ENCODE measurements around the gene FTO.

Gene FTO

GRCh38 chr16:54063279-54063773 lies 359.4 kb downstream of the FTO start:
- FAIRE-seq, result no peak

DNA sequence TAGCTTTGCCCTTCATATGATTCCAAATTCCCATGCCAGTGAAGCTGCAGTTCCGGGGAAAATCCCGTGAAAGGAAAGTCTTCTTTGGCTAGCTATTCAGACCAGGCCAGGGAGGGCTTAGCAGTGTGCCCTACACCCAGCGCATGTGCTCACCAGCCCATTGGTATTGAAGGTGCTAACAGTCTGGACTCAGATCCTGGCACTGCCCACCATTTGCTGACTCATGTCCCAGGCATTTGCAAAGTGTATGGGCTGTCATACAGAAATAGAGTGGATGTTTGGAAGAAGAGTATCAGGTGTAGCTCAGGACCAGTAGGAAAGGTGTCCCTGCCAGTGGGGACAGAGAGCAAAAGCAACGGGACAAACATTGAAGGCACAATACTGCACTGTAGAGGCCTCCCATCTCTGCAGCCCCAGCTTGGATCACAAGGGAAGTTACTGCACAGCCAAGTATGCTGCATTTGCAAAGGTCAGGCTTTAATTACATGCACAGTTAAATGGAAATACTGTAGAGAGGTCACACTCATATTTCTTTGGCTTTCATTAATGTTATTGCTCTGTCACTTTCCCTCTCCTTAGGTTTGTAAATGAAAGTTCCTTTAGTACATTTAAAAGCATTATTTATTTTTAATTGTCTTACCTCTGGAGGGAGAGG lies 362.6 kb downstream of the FTO start:
- no peak for FAIRE-seq

- no peak for FAIRE-seq
Observed at GRCh38 chr16:54067322-54068065, 363.5 kb downstream of the FTO start.

DNA sequence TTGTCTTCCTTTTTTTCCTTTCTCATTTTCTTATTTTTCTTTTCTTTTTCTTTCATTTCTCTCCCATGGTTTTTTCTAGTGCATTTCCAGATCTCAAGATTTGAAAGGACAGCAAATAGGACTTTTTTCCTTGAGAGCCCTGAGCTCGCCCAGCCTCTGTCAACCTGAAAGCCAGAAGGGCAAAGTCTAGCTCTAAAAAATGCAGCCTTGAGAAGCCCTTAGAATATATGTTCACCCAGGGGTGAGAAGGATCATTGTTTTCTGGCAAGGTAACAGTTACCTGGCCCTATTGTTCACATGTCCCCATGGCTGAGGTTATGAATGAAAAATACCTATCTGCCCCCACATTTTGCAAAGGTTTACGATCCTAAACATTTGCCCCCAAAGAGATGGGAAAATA lies 364.3 kb downstream of the FTO start:
- no peak for FAIRE-seq

- FAIRE-seq, result no peak
Observed at GRCh38 chr16:54069601-54070239, 365.8 kb downstream of the FTO start.

GRCh38 chr16:54070789-54071343 lies 366.9 kb downstream of the FTO start:
- no peak for FAIRE-seq

GRCh38 chr16:54071514-54071913 lies 367.6 kb downstream of the FTO start:
- no peak for FAIRE-seq

- no peak for FAIRE-seq
Observed at GRCh38 chr16:54072237-54072636, 368.3 kb downstream of the FTO start.

DNA sequence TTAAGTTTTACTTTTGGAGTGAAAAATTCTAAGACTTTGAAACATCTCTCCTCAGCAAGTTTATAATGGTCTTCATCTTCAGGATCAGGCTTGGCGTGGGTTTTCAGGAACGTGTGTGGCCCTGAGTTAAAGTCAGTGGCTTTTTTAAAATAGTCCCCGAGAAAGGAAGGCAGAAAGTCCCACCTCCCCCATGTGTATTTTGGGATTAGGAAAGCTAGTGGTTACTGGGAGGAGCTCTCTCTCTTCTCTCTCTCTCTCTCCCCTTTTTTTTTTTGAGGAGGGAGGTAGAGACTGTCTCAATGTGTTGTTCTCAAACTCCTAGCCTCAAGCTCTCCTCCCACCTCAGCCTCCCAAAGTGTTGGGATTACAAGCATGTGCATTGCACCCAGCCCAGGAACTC lies 369.4 kb downstream of the FTO start:
- FAIRE-seq, result no peak

DNA sequence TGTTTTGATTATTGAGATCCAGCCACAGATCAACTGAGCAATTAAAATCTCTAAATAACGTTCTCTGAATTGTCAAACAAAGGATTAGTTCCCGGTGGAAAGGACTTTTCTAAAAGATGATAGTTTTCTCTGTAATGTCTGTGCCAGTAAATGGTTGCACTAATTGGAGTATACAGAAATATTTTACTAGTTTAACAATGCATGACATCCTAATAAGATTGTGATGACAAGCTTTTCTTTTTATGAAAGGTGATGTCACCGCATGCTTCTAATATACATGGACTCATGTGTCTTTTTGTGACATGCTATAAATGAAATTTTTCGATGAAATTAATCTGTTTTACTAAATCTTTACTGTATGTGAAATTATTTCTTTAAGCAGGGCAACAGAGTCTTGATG lies 371.5 kb downstream of the FTO start:
- FAIRE-seq, result no peak

- no peak for FAIRE-seq
Observed at GRCh38 chr16:54076006-54076504, 372.1 kb downstream of the FTO start.

DNA sequence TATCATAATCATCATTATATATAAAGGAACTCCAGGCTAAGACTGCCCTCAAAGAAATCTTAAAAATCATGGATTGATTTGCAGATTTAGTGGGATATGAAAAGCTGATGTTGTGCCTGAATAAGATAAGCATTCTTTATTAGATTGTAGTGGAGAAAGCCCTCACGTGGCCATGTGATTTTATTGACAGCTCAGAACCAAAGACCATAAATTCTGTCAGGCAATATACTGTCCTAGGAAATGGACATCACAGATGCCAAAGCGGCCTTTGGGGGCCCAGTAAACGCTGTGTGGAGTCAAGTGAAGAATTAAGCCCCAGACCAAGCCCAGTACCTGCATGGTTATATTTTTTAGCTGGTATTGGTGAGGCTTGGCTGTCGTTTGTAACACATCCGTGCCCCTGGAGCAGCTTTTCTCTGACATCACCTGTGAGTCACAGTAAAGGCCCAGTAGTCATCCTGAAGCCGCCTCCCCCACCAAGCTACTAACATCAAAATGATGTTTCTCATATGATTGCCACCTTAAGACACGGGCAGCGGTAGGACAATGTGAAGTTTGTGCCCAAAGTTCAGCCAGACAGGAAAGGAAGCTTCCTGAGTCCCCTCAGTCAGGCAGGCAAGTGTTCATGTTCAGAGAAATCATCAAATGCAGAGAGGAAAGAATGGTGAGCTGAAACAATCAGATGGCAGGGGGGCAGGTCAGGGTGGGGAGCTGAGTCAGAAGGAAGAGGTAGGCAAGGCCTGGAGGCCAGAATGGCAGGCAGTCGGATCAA lies 373.3 kb downstream of the FTO start:
- FAIRE-seq, result no peak

DNA sequence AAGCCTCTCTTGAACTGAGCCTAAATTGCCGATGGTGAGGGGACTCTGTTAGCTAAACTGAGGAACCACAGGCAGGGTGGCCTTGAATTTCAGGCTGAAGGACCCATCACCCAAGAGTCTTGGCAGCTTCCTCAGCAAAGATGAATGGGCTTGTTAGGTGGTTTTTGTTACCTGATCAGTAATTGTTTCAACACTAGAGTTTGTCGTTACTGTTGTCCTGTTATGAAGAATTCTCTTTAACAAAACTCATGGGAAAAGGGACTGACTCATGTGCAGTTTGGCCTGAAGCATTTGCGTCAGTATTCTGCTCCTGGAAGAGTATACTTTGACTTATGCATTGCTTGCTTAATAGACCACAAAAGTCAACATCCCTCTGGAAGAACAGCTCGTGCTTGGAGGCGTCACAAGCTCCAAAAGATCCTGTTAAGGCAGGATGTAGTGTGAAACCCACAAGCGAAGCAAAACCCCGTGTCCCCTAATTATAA lies 376.6 kb downstream of the FTO start:
- FAIRE-seq, result no peak

DNA sequence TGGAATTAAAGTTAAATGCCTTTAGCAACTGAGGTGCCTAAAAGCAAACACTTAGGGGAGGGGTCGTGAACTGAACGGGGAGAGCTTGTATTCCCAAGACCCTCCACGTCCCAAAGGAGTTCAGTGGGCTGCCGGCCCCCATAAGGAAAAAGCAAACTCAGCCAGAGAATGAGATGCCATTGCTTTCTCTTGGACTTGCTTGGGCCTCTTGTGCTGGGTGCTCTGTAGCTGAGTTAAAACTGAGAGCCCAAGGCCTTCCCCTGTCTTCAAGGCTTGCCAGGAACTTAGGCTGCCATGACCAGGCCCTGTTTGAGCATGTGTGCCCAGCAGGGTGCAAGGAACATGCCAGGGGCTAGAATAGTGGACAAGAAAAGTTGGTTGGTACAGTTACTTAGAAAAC lies 382.8 kb downstream of the FTO start:
- FAIRE-seq, result no peak

DNA sequence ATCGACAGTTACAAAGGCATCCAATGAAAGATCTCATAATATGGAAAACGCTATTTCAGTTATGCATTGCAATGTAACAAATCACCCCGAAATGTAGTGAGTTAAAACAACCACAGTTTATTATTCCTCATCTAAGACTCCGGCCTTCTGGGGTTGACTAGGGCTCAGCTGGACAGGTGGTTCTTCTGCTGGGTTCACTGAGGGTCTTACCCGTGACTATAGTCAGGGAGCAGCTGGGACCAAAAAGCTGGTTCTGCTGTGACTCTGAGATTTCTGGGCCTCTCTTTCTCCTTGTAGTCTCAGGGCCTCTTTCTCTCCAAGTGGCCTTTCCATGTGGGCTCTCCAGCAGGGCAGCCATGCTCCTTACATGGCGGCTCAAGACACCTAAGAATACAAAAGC lies 386.6 kb downstream of the FTO start:
- FAIRE-seq, result no peak

GRCh38 chr16:54093281-54093680 lies 389.3 kb downstream of the FTO start:
- no peak for FAIRE-seq

DNA sequence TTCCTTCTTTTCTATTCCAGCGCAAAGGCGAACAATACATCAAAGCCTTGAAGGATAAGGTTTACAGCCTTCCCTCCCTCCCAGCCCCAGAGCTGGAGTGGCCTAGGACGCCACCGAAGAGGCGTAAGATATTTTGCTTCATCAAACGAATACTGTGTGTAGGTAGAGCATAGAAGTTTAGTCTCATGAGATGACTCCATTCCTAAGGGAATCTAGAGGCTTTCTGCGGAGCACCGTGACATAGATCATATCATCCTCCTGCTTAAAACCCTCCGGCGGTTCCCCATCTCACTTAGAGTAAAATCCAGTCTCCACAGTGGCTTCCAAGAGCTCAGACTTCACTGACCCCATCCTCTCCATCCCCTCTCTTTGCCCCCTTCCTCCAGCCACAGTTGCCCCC lies 390.7 kb downstream of the FTO start:
- no peak for FAIRE-seq

DNA sequence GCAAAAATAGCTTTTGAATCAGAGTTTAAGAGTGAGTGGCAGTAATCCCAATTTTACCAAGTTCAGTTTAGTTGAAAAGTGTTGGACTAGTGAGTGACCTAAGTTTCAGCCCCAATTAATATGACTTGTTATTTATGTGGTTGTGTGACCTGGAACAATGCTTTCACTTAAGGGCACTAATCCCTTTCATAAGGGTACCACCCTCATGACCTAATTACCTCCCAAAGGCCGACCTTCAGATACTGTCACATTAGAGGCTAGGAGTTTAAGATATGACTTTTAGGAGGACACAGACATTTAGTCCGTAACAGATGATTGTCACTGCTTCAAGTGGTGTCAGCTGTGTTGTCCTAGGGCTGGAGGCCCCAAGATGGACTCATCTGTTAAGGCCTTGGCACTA lies 392.7 kb downstream of the FTO start:
- no peak for FAIRE-seq

- no peak for FAIRE-seq
Observed at GRCh38 chr16:54097774-54098173, 393.8 kb downstream of the FTO start.

DNA sequence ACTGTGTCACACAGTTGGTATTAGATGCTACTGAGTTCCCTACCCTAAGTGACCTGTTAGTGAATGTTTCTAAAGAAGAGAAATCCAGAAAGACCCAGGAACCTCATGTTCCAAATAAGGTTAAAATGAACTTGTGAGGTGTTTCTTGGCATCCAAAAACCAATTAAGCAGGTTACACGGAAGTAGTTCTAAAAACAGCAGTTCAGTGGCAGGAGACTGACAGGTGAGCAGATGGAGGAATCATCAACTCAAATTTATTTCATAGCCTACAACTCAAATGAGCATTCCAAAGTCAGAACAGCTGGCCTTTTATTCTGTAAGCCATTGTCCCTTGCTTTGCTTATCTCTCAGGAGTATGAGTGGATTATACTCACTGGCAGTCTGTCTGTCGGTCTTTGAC lies 394.3 kb downstream of the FTO start:
- FAIRE-seq, result no peak

DNA sequence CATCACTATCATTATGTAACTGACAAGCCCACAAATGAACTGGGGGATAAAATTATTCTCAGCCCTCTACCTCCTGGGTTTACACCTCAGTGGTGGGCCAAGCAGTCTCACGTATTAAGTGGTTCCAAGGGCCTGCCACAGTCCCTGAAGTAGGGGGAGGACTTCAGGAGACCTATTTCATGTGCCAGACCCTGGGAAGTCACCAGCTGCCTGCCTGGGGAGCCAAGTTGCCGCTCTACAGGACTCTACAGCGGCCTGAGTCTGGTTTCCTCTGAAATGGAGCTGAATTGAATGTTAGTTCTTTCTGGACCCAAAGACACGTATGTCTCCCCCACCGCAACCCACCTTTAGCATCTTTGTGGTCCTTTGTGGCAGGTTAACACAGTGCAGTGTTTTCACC lies 395.7 kb downstream of the FTO start:
- FAIRE-seq, result no peak
